WERI-Rb-1 (cell line): ENCODE data around the gene FCHSD2.

Experiments used
- DNase-seq: peaks from one replicate; pipeline ENCODE4 v3.0.0-alpha.2; 2020
- H3K27ac ChIP-seq: fragments of 250-450 bp; sonication (Bioruptor Pico); 2 replicates; pipeline ENCODE4 v1.5.1; 2020; ENCODE audit warnings: mild to moderate bottlenecking, moderate library complexity
- H3K27me3 ChIP-seq: fragments of 250-450 bp; sonication (Bioruptor Pico); 2 replicates; pipeline ENCODE4 v1.5.1; 2021; ENCODE audit warnings: mild to moderate bottlenecking, low read depth, moderate library complexity; ENCODE audit not compliant: insufficient read depth, severe bottlenecking
- H3K36me3 ChIP-seq: fragments of 250-450 bp; sonication (Bioruptor Pico); 2 replicates; pipeline ENCODE4 v1.5.1; 2020; ENCODE audit warnings: mild to moderate bottlenecking, moderate library complexity
- H3K4me3 ChIP-seq: 2 replicates; pipeline ENCODE4 v1.5.1; 2011; ENCODE audit warnings: low read depth, mild to moderate bottlenecking, control low read depth, low read length
- H3K9me3 ChIP-seq: fragments of 250-450 bp; sonication (Bioruptor Pico); 2 replicates; pipeline ENCODE4 v1.5.1; 2021; ENCODE audit warnings: mild to moderate bottlenecking, moderate library complexity; ENCODE audit not compliant: severe bottlenecking
- TF ChIP-seq, protein P1 (sequence below): IDR thresholded peaks from 2 replicates; pipeline ENCODE4 v1.5.1; 2011; ENCODE audit warnings: low read depth, mild to moderate bottlenecking, control low read depth, inconsistent platforms, low read length

Gene FCHSD2

GRCh38 chr11:73152861-73153483 is 10.9 kb upstream of the FCHSD2 start:
- Histone ChIP-seq H3K27me3 (no peaks in the 10 kb centered on the region), H3K9me3 (no peaks in the 10 kb centered on the region), H3K4me3 (no peak overlapping the region), H3K36me3 (no peaks in the 10 kb centered on the region), H3K27ac (no peak overlapping the region)
- no peak for DNase-seq
- TF ChIP-seq, protein P1, sequence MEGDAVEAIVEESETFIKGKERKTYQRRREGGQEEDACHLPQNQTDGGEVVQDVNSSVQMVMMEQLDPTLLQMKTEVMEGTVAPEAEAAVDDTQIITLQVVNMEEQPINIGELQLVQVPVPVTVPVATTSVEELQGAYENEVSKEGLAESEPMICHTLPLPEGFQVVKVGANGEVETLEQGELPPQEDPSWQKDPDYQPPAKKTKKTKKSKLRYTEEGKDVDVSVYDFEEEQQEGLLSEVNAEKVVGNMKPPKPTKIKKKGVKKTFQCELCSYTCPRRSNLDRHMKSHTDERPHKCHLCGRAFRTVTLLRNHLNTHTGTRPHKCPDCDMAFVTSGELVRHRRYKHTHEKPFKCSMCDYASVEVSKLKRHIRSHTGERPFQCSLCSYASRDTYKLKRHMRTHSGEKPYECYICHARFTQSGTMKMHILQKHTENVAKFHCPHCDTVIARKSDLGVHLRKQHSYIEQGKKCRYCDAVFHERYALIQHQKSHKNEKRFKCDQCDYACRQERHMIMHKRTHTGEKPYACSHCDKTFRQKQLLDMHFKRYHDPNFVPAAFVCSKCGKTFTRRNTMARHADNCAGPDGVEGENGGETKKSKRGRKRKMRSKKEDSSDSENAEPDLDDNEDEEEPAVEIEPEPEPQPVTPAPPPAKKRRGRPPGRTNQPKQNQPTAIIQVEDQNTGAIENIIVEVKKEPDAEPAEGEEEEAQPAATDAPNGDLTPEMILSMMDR: no peak

DNA sequence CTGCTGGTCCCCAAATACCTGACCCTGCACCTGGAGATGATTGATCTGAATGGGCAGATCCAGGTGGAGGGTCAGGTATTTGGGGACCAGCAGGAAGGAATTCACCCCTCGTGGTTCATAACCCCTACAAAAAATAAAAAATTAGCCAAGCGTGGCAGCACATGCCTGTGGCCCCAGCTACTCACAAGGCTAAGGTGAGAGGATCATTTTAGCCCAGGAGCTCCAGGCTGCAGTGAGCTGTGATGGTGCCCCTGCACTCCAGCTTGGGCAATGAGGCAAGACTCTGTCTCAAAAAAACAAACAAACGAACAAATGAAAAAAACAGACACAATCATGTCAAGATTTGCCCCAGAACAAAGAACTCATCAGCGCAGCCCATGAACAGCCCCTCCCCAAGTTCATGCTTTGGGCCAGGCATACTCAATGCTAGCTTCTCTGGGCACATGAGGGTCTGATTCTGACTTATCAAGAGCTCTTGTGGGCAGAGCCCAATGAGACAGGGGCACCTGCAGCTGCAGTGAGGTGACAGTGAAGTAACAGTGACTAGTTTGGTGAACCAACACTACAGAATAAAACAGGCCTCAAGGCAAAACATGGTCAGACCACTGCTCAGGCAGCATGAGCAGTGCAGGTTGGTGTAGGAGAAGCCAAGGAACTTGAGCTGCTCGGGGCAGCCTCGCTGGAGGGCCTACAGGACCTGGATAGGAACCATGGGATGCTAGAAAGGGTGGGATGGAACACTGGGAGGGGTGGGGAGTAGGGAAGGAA is 10.2 kb upstream of the FCHSD2 start:
- Histone ChIP-seq H3K4me3 (no peak overlapping the region), H3K36me3 (no peaks in the 10 kb centered on the region), H3K27me3 (no peaks in the 10 kb centered on the region), H3K27ac (no peak overlapping the region), H3K9me3 (no peaks in the 10 kb centered on the region)
- DNase-seq: no peak
- TF ChIP-seq, protein P1: no peak

GRCh38 chr11:73151416-73151815 is 9.3 kb upstream of the FCHSD2 start:
- no peaks in the 10 kb centered on the region for H3K36me3 ChIP-seq
- DNase-seq: no peak
- TF ChIP-seq, protein P1: no peak
- no peak overlapping the region for H3K4me3 ChIP-seq
- no peaks in the 10 kb centered on the region for H3K9me3 ChIP-seq
- no peaks in the 10 kb centered on the region for H3K27me3 ChIP-seq
- no peak overlapping the region for H3K27ac ChIP-seq

DNA sequence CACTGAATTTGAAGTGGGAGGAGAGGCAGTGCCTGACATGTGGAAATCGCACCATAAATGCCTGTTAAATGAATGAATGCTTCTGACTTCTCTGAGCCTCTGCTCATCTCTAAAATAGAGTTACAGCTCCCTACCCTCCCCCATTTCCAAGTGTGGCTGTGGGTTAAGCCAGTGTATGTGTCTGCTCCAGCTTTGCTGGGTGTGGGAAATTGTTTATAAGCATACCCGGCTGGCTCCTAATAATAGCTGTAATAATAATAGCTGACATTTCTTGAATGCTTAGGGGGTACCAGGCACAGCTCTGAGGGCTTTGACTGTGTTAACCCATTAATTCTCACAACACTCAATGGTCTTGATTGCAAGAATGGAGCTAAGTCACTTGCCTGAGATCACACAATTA is 7.0 kb upstream of the FCHSD2 start:
- no peak for DNase-seq
- no peaks in the 10 kb centered on the region for H3K27me3 ChIP-seq
- no peak overlapping the region for H3K4me3 ChIP-seq
- H3K9me3 ChIP-seq: no peaks in the 10 kb centered on the region
- TF ChIP-seq, protein P1: no peak
- no peaks in the 10 kb centered on the region for H3K36me3 ChIP-seq
- no peak overlapping the region for H3K27ac ChIP-seq

DNA sequence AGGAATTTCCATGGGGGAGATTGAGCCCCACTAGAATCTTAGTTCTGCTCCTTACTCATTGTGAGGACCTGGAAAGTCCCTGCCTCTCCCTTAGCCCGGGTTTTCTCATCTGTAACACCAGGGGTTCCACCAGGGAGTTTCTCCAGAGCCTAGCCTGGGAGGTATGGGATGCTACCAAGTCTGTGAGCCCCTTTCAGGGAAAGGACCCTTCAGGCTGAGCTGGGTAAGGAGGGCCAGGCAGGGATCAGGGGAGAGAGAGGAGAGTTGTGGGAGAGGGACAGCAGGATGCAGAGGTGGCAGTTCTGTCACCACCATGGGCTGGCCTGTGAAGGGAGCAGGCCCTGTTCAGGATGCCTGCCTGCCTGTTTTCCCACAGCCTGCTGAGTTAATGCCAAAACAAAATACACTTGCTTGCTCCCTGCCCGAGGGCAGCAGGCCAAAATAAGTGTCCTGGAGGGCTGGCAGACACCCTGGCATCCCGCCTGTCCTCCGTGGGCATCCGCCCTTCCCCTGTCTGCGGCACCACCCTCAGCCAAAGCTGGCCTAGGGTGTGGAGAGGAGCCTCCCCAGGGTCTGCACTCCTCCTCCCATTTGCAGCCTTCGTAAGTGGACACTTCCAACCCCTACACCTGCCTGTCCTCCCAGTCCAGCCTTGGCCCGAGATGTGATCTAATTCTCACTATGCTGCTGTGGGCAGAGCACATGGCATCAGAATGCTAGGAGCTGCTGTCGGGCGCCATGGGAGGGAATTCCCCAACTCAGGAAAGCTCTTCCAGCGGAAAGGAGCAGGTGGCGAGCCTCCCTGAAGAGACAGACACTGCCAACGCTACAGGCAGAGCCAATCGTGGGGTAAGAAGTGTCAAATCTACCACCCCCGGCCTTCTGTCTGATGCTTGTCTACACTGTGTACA is 5.9 kb upstream of the FCHSD2 start:
- Histone ChIP-seq H3K9me3 (no peaks in the 10 kb centered on the region), H3K36me3 (no peaks in the 10 kb centered on the region), H3K27me3 (no peaks in the 10 kb centered on the region), H3K4me3 (no peak overlapping the region), H3K27ac (no peak overlapping the region)
- TF ChIP-seq, protein P1: no peak
- no peak for DNase-seq
